ENCODE measurements around the gene MYO1E.

DNA sequence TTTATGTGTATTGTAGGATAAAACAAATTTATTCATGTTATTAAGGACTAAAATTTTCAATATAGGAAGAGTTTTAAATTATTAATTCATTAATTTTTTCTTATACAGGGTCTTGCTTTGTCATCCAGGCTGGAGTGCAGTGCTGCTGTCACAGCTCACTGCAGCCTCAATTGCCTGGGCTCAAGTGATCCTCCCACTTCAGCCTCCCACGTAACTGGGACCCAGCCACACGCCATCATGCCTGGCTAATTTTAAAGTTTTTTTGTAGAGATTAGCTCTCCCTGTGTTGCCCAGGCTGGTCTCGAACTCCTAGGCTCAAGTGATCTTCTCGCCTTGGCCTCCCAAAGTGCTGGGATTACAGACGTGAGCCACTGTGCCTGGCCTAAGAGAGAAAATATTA, 253.0 kb downstream of the MYO1E start:
- TF ChIP-seq, protein P1, sequence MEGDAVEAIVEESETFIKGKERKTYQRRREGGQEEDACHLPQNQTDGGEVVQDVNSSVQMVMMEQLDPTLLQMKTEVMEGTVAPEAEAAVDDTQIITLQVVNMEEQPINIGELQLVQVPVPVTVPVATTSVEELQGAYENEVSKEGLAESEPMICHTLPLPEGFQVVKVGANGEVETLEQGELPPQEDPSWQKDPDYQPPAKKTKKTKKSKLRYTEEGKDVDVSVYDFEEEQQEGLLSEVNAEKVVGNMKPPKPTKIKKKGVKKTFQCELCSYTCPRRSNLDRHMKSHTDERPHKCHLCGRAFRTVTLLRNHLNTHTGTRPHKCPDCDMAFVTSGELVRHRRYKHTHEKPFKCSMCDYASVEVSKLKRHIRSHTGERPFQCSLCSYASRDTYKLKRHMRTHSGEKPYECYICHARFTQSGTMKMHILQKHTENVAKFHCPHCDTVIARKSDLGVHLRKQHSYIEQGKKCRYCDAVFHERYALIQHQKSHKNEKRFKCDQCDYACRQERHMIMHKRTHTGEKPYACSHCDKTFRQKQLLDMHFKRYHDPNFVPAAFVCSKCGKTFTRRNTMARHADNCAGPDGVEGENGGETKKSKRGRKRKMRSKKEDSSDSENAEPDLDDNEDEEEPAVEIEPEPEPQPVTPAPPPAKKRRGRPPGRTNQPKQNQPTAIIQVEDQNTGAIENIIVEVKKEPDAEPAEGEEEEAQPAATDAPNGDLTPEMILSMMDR (IDR thresholded peaks at IDR 0.05), result no peak
- no peak for TF ChIP-seq POLR2A (IDR thresholded peaks at IDR 0.05)

Measured in uterus (tissue), 2 donors.